Measurements from ENCODE around the gene PRAMEF2.
"Not testable (repeated sequence)": the region's sequence is repeated elsewhere in the genome, so short reads cannot be mapped to it uniquely, and the experiment has no call there.

PRAMEF2 gene, protein sequence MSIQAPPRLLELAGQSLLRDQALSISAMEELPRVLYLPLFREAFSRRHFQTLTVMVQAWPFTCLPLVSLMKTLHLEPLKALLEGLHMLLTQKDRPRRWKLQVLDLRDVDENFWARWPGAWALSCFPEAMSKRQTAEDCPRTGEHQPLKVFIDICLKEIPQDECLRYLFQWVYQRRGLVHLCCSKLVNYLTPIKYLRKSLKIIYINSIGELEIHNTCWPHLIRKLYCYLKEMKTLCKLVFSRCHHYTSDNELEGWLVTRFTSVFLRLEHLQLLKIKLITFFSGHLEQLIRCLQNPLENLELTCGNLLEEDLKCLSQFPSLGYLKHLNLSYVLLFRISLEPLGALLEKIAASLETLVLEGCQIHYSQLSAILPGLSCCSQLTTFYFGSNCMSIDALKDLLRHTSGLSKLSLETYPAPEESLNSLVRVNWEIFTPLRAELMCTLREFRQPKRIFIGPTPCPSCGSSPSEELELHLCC

GRCh38 chr1:12856786-12857185, at the start of gene PRAMEF2:
PRAMEF2 (plus strand) TSS chr1:12857086; CDS start chr1:12859010, 1,924 bp downstream.
- DNase-seq (ENCODE audit: low spot score); in situ Hi-C loops (cut with MboI; ENCODE audit: low pct_unique_long_range_greater_than_20kb, low sequenced_read_pairs, unreplicated experiment): not testable (repeated sequence)

- DNase-seq (ENCODE audit: low spot score): no peak
- TF ChIP-seq CTCF (IDR thresholded peaks at IDR 0.05; ENCODE audit: extremely low read depth, insufficient read depth, missing control alignments): no peak
- in situ Hi-C loops (cut with MboI; ENCODE audit: low pct_unique_long_range_greater_than_20kb, low sequenced_read_pairs, unreplicated experiment): no loop called here
These were observed 47.0 kb upstream of the PRAMEF2 start for GRCh38 chr1:12809933-12810332.

GRCh38 chr1:12810691-12811408, 46.0 kb upstream of the PRAMEF2 start:
- TF ChIP-seq CTCF (IDR thresholded peaks at IDR 0.05; ENCODE audit: extremely low read depth, insufficient read depth, missing control alignments): no peak
- DNase-seq (ENCODE audit: low spot score): no peak
- in situ Hi-C loops (cut with MboI; ENCODE audit: low pct_unique_long_range_greater_than_20kb, low sequenced_read_pairs, unreplicated experiment): no loop called here

GRCh38 chr1:12811409-12811784, 45.5 kb upstream of the PRAMEF2 start:
- DNase-seq (ENCODE audit: low spot score): no peak
- in situ Hi-C loops (cut with MboI; ENCODE audit: low pct_unique_long_range_greater_than_20kb, low sequenced_read_pairs, unreplicated experiment): no loop called here
- no peak for TF ChIP-seq CTCF (IDR thresholded peaks at IDR 0.05; ENCODE audit: extremely low read depth, insufficient read depth, missing control alignments)

DNA sequence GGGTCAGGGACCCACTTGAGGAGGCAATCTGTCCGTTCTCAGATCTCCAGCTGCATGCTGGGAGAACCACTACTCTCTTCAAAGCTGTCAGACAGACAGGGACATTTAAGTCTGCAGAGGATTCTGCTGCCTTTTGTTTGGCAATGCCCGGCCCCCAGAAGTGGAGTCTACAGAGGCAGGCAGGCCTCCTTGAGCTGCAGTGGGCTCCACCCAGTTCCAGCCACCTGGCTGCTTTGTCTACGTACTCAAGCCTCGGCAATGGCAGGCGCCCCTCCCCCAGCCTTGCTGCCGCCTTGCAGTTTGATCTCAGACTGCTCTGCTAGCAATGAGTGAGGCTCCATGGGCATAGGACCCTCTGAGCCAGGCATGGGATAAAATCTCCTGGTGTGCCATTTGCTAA, 37.8 kb upstream of the PRAMEF2 start:
- DNase-seq (ENCODE audit: low spot score); in situ Hi-C loops (cut with MboI; ENCODE audit: low pct_unique_long_range_greater_than_20kb, low sequenced_read_pairs, unreplicated experiment): not testable (repeated sequence)

- in situ Hi-C loops (cut with MboI; ENCODE audit: low pct_unique_long_range_greater_than_20kb, low sequenced_read_pairs, unreplicated experiment); DNase-seq (ENCODE audit: low spot score): not testable (repeated sequence)
These were observed 25.6 kb upstream of the PRAMEF2 start, which contains the start of gene PRAMEF11 for GRCh38 chr1:12831310-12831709. PRAMEF11 (minus strand) TSS chr1:12831410; CDS start chr1:12828789, 2,621 bp downstream.

- in situ Hi-C loops (cut with MboI; ENCODE audit: low pct_unique_long_range_greater_than_20kb, low sequenced_read_pairs, unreplicated experiment); DNase-seq (ENCODE audit: low spot score): not testable (repeated sequence)
These were observed 23.6 kb upstream of the PRAMEF2 start for GRCh38 chr1:12833251-12833650.

DNA sequence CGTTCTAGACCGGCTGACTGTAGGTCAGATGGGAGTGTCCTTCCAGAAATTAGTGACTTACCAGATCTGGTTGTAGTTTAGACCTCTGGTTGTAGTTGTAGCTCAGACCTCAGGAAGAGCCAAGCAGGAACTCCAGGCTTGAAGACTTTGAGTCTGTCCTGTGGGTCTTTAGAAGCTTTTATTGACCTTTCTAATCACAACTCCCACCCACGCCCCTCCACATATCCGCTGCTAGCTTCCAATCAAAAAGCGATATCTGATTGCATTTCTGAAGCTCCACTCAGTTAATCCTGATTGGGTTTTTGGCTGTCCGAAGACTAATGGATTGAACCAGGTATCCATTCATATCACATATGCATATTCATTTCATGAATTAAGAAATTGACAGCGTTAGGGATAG, 8.3 kb upstream of the PRAMEF2 start, which contains the start of gene HNRNPCL1:
TSS of gene HNRNPCL1 (minus strand) at position 101 of the 400 bp plus-strand sequence. CDS start 431 bp downstream, outside the sequence.
- DNase-seq (ENCODE audit: low spot score); in situ Hi-C loops (cut with MboI; ENCODE audit: low pct_unique_long_range_greater_than_20kb, low sequenced_read_pairs, unreplicated experiment): not testable (repeated sequence)

DNA sequence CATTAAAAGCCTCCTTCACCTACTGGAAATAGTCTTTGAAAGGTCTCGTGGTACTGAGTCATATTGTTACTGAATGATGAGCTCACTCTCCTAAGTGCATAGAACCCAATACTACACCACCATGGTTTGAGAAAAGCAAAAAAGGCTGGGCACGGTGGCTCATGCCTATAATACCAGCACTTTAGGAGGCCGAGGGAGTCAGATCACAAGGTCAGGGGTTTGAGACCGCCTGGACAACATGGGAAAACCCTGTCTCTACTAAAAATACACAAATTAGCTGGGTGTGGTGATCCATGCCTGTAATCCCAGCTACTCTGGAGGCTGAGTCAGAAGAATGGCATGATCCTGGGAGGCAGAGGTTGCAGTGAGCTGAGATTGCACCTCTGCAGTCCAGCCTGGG, 5.1 kb upstream of the PRAMEF2 start:
- DNase-seq (ENCODE audit: low spot score): no peak
- in situ Hi-C loops (cut with MboI; ENCODE audit: low pct_unique_long_range_greater_than_20kb, low sequenced_read_pairs, unreplicated experiment): no loop called here
- no peak for TF ChIP-seq CTCF (IDR thresholded peaks at IDR 0.05; ENCODE audit: extremely low read depth, insufficient read depth, missing control alignments)

DNA sequence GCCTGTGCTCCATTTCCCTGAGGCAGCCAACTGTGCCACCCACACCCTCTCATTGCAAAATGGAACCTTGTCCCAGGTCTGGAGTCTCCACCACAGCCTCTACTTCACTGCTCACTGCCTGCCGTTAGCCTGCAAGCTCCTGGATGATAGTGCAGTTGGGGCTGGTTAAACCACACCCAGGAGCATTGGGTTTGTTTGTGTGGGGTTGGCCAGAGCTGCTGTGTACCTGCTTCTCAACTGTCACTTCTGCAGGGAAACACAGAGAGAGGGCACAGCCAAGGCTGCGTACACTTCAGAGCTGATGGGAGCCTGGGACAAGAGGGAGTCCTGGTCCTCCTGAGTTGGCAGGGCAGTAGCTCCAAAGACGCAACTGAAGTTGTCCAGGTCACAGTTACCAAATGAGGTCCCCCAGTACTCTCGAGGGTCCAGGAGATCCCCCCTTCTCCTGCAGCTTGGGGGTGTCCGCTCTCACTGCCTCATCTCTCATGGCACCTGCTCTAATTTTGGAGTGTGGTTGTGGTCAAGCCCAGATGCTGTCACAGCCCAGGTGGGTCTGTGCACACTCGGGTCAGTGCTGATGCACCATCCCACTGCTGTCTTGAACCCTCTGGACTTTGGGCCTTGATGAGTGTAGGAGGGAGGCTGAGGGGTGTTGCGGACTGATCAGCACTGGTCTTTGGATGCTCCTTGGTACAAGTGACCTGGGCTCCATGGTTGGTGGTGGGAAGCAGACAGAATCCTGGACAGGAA, 6.4 kb downstream of the PRAMEF2 start:
- DNase-seq (ENCODE audit: low spot score); in situ Hi-C loops (cut with MboI; ENCODE audit: low pct_unique_long_range_greater_than_20kb, low sequenced_read_pairs, unreplicated experiment): not testable (repeated sequence)

- DNase-seq (ENCODE audit: low spot score); in situ Hi-C loops (cut with MboI; ENCODE audit: low pct_unique_long_range_greater_than_20kb, low sequenced_read_pairs, unreplicated experiment): not testable (repeated sequence)
These were observed 21.6 kb downstream of the PRAMEF2 start for GRCh38 chr1:12878453-12878852.

DNA sequence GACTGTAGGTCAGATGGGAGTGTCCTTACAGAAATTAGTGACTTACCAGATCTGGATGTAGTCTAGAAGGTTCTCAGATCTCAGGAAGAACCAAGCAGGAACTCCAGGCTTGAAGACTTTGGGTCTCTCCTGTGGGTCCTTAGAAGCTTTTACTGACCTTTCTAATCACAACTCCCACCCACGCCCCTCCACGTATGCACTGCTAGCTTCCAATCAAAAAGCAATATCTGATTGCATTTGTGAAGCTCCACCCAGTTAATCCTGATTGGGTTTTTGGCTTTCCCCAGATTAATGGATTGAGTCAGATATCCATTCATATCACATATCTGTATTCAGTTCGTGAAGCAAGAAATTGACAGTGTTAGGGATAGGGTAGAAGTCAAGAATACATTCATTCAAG, 29.2 kb downstream of the PRAMEF2 start, which contains the start of gene PRAMEF4:
TSS of gene PRAMEF4 (minus strand) at position 101 of the 400 bp plus-strand sequence. CDS start 2,807 bp downstream, outside the sequence.
- DNase-seq (ENCODE audit: low spot score); in situ Hi-C loops (cut with MboI; ENCODE audit: low pct_unique_long_range_greater_than_20kb, low sequenced_read_pairs, unreplicated experiment): not testable (repeated sequence)

All from GM13977 (cell line).